Bronchial epithelial cell (primary cell): ENCODE measurements around the gene COL28A1. TPM values are rescaled to one million over a fixed set of nuclear protein-coding genes. Genes with fewer than 3 reads are reported as not detected.

Experiments used
- DNase-seq: peaks from one replicate; pipeline ENCODE4 v3.0.0-alpha.2; 2010; ENCODE audit warnings: low read depth
- FAIRE-seq: peaks from 2 replicates; lab custom pipeline; 2011; peaks lifted over from hg19 to GRCh38; lab: Jason Lieb, UNC
- H3K27me3 ChIP-seq: 2 replicates; pipeline ENCODE4 v1.5.1; 2011; ENCODE audit warnings: low read length; ENCODE audit not compliant: control insufficient read depth, insufficient read depth
- H3K36me3 ChIP-seq: 2 replicates; pipeline ENCODE4 v1.5.1; 2011; ENCODE audit warnings: low read length; ENCODE audit not compliant: control insufficient read depth, insufficient read depth
- H3K4me3 ChIP-seq: 2 replicates; pipeline ENCODE4 v1.5.1; 2011; ENCODE audit warnings: mild to moderate bottlenecking, low read depth, low read length, control low read depth
- total RNA-seq: library from RNA; depleted of rRNA; stranded (reverse); fragments of >200 nt; gene quantifications from 2 replicates; pipeline ENCODE4 v1.2.1, GENCODE V29; 2014
- TF ChIP-seq, protein P1 (sequence below): IDR thresholded peaks from 2 replicates; pipeline ENCODE4 v1.5.1; 2011; ENCODE audit warnings: mild to moderate bottlenecking, moderate library complexity, low read length, control low read depth, inconsistent platforms; ENCODE audit not compliant: insufficient read depth, severe bottlenecking

COL28A1 gene
- total RNA-seq, 1 donor from 2014 or later: not detected

DNA sequence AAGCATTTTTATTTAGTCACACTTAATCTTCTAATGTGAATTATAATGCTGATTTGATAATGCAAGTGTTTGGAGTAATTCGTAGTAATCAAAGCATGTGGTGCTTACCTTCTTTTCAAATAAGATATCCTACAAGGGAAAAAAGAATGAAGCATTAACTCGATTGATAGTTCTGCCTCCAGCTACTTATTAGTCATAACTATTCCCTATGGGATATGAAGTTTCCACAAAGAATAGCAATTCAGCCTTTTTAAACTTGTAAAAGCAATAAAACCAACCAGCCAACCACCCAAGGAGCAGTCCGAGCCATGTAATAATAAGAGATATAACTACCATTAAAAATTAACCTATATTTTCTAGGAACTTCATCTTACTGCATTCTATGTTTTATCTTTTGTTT, 11.6 kb downstream of the COL28A1 start:
- no peak overlapping the region for H3K4me3 ChIP-seq
- TF ChIP-seq, protein P1, sequence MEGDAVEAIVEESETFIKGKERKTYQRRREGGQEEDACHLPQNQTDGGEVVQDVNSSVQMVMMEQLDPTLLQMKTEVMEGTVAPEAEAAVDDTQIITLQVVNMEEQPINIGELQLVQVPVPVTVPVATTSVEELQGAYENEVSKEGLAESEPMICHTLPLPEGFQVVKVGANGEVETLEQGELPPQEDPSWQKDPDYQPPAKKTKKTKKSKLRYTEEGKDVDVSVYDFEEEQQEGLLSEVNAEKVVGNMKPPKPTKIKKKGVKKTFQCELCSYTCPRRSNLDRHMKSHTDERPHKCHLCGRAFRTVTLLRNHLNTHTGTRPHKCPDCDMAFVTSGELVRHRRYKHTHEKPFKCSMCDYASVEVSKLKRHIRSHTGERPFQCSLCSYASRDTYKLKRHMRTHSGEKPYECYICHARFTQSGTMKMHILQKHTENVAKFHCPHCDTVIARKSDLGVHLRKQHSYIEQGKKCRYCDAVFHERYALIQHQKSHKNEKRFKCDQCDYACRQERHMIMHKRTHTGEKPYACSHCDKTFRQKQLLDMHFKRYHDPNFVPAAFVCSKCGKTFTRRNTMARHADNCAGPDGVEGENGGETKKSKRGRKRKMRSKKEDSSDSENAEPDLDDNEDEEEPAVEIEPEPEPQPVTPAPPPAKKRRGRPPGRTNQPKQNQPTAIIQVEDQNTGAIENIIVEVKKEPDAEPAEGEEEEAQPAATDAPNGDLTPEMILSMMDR: no peak
- no peak for FAIRE-seq
- no peak for DNase-seq
- no peaks in the 10 kb centered on the region for H3K36me3 ChIP-seq
- no peaks in the 10 kb centered on the region for H3K27me3 ChIP-seq

GRCh38 chr7:7522421-7522820, 13.3 kb downstream of the COL28A1 start:
- H3K27me3 ChIP-seq: no peaks in the 10 kb centered on the region
- TF ChIP-seq, protein P1: no peak
- H3K4me3 ChIP-seq: no peak overlapping the region
- no peak for DNase-seq
- no peaks in the 10 kb centered on the region for H3K36me3 ChIP-seq
- FAIRE-seq: no peak

DNA sequence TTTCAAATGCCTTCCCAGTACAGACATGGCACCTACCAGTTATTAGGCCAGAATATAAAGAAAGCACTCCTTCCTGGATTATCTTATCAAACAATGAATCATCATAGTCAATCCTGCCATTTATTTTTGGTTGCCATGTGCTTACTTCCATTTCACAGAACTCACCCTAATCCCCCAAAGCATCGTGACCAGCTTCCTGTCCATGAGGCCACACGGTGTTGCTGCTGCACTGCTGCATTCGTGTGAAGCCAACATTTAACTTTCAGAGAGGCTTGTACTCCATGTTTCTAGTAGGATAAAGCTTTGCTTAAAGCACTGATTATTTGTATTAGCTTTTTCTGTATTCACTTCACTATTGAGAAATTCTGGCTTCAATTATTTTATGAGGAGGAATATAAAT, 14.4 kb downstream of the COL28A1 start:
- DNase-seq: peak; percentile 6
- TF ChIP-seq, protein P1: no peak
- H3K27me3 ChIP-seq: no peaks in the 10 kb centered on the region
- no peak for FAIRE-seq
- H3K4me3 ChIP-seq: no peak overlapping the region
- H3K36me3 ChIP-seq: no peaks in the 10 kb centered on the region

- no peak overlapping the region for H3K4me3 ChIP-seq
- DNase-seq: peak; percentile 10
- FAIRE-seq: no peak
- TF ChIP-seq, protein P1: no peak
- no peaks in the 10 kb centered on the region for H3K36me3 ChIP-seq
- no peaks in the 10 kb centered on the region for H3K27me3 ChIP-seq
These were observed 16.1 kb downstream of the COL28A1 start for GRCh38 chr7:7519528-7519927.

DNA sequence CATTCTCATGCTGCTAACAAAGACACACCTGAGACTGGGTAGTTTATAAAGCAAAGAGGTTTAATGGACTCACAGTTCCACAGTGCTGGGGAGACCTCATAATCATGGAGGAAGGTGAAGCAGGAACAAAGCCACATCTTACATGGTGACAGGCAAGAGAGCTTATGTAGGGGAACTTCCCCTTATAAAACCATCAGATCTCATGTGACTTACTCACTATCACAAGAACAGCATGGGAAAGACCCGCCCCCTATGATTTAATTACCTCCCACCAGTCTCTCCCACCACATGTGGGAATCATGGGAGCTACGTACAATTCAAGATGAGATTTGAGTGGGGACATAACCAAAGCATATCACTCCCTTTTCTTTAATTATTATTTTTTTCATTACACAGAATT, 16.6 kb downstream of the COL28A1 start:
- FAIRE-seq (no peak), DNase-seq (no peak)
- Histone ChIP-seq H3K36me3 (no peaks in the 10 kb centered on the region), H3K4me3 (no peak overlapping the region), H3K27me3 (no peaks in the 10 kb centered on the region)
- TF ChIP-seq, protein P1: no peak

GRCh38 chr7:7517754-7518153, 17.9 kb downstream of the COL28A1 start:
- no peaks in the 10 kb centered on the region for H3K36me3 ChIP-seq
- DNase-seq: no peak
- FAIRE-seq: no peak
- H3K27me3 ChIP-seq: no peaks in the 10 kb centered on the region
- TF ChIP-seq, protein P1: no peak
- no peak overlapping the region for H3K4me3 ChIP-seq
